Fibroblast of lung (primary cell): ENCODE results near the gene VWA3B.

ENCODE experiments used
- EZH2 ChIP-seq: IDR thresholded peaks from 2 replicates; pipeline ENCODE4 v1.5.1; 2012; ENCODE audit warnings: low read length, control low read depth, mild to moderate bottlenecking; ENCODE audit errors: missing control alignments
- TF ChIP-seq, protein P1 (sequence below), 2 donors: IDR thresholded peaks in 1 of 2; conservative IDR thresholded peaks in 1 of 2; 1 replicate in 1 of 2; 2 replicates in 1 of 2; pipeline ENCODE4 v1.5.1; 2011 to 2012; ENCODE audit warnings: low read length in 2 of 2, control low read depth in 1 of 2, inconsistent platforms in 1 of 2, low read depth in 1 of 2, mild to moderate bottlenecking in 1 of 2

GRCh38 chr2:98050070-98050469 lies 36.9 kb upstream of the VWA3B start:
- TF ChIP-seq, protein P1, sequence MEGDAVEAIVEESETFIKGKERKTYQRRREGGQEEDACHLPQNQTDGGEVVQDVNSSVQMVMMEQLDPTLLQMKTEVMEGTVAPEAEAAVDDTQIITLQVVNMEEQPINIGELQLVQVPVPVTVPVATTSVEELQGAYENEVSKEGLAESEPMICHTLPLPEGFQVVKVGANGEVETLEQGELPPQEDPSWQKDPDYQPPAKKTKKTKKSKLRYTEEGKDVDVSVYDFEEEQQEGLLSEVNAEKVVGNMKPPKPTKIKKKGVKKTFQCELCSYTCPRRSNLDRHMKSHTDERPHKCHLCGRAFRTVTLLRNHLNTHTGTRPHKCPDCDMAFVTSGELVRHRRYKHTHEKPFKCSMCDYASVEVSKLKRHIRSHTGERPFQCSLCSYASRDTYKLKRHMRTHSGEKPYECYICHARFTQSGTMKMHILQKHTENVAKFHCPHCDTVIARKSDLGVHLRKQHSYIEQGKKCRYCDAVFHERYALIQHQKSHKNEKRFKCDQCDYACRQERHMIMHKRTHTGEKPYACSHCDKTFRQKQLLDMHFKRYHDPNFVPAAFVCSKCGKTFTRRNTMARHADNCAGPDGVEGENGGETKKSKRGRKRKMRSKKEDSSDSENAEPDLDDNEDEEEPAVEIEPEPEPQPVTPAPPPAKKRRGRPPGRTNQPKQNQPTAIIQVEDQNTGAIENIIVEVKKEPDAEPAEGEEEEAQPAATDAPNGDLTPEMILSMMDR (conservative IDR thresholded peaks at IDR 0.05 in 1 of 2, IDR thresholded peaks at IDR 0.05 in 1 of 2; ENCODE audit: low read depth in 1 of 2, low read length in 2 of 2), result no peak
- TF ChIP-seq EZH2, result no peak
